H7 (cell line): ENCODE data around the gene KRT83. TPM values are rescaled to one million over a fixed set of nuclear protein-coding genes. Genes with fewer than 3 reads are reported as not detected.

Source experiments
- DNase-seq: peaks from one replicate; pipeline ENCODE4 v3.0.0; 2012
- H3K27me3 ChIP-seq: 2 replicates; pipeline ENCODE4 v1.6.0; 2011; ENCODE audit warnings: mild to moderate bottlenecking, low read length; ENCODE audit not compliant: control insufficient read depth, insufficient read depth
- H3K36me3 ChIP-seq: replicated peaks from 2 replicates; pipeline ENCODE4 v1.5.1; 2011; ENCODE audit warnings: low read length; ENCODE audit not compliant: control insufficient read depth, insufficient read depth
- H3K4me3 ChIP-seq: 2 replicates; pipeline ENCODE4 v1.5.1; 2011; ENCODE audit warnings: low read depth, mild to moderate bottlenecking, control low read depth, low read length, moderate library complexity; ENCODE audit not compliant: insufficient read depth
- total RNA-seq: library from RNA; depleted of rRNA; stranded (reverse); fragments of >200 nt; shearing (Covaris generic); gene quantifications from 2 replicates; pipeline ENCODE4 v1.2.3, GENCODE V29; 2014

Gene KRT83
- total RNA-seq, 1 experiment from 2014 or later: 0.10 TPM

- DNase-seq: no peak
These were observed 37.6 kb upstream of the KRT83 start for GRCh38 chr12:52358575-52359350.

GRCh38 chr12:52356762-52357580 is 35.8 kb upstream of the KRT83 start:
- Histone ChIP-seq H3K4me3 (no peak overlapping the region), H3K36me3 (no peaks in the 10 kb centered on the region), H3K27me3 (no peaks in the 10 kb centered on the region)
- no peak for DNase-seq

More at GRCh38 chr12:52358575-52359350, 37.6 kb upstream of the KRT83 start:
- Histone ChIP-seq H3K4me3 (no peak overlapping the region), H3K36me3 (no peaks in the 10 kb centered on the region), H3K27me3 (no peaks in the 10 kb centered on the region)

GRCh38 chr12:52356031-52356761 is 35.0 kb upstream of the KRT83 start:
- no peak for DNase-seq
- no peak overlapping the region for H3K4me3 ChIP-seq
- no peaks in the 10 kb centered on the region for H3K36me3 ChIP-seq
- H3K27me3 ChIP-seq: no peaks in the 10 kb centered on the region

- Histone ChIP-seq H3K4me3 (no peak overlapping the region), H3K36me3 (no peaks in the 10 kb centered on the region), H3K27me3 (no peaks in the 10 kb centered on the region)
- no peak for DNase-seq
These were observed 34.0 kb upstream of the KRT83 start for GRCh38 chr12:52355176-52355575.

- Histone ChIP-seq H3K4me3 (no peak overlapping the region), H3K27me3 (no peaks in the 10 kb centered on the region), H3K36me3 (no peaks in the 10 kb centered on the region)
- DNase-seq: no peak
These were observed 33.0 kb upstream of the KRT83 start for GRCh38 chr12:52354200-52354599.

- no peak for DNase-seq
- no peak overlapping the region for H3K4me3 ChIP-seq
- H3K36me3 ChIP-seq: no peaks in the 10 kb centered on the region
- no peaks in the 10 kb centered on the region for H3K27me3 ChIP-seq
These were observed 32.6 kb upstream of the KRT83 start for GRCh38 chr12:52353766-52354165.

GRCh38 chr12:52352951-52353350 is 31.8 kb upstream of the KRT83 start:
- Histone ChIP-seq H3K36me3 (no peaks in the 10 kb centered on the region), H3K4me3 (no peak overlapping the region), H3K27me3 (no peaks in the 10 kb centered on the region)
- DNase-seq: no peak

- Histone ChIP-seq H3K4me3 (no peak overlapping the region), H3K36me3 (no peaks in the 10 kb centered on the region), H3K27me3 (no peaks in the 10 kb centered on the region)
- no peak for DNase-seq
These were observed 30.2 kb upstream of the KRT83 start for GRCh38 chr12:52351196-52352059.

GRCh38 chr12:52350786-52351185 is 29.6 kb upstream of the KRT83 start:
- Histone ChIP-seq H3K27me3 (no peaks in the 10 kb centered on the region), H3K36me3 (no peaks in the 10 kb centered on the region), H3K4me3 (no peak overlapping the region)
- no peak for DNase-seq

GRCh38 chr12:52350021-52350620 is 28.9 kb upstream of the KRT83 start:
- Histone ChIP-seq H3K4me3 (no peak overlapping the region), H3K36me3 (no peaks in the 10 kb centered on the region), H3K27me3 (no peaks in the 10 kb centered on the region)
- no peak for DNase-seq

GRCh38 chr12:52349196-52349595 is 28.0 kb upstream of the KRT83 start:
- no peak overlapping the region for H3K4me3 ChIP-seq
- H3K27me3 ChIP-seq: no peaks in the 10 kb centered on the region
- DNase-seq: no peak
- H3K36me3 ChIP-seq: no peaks in the 10 kb centered on the region

GRCh38 chr12:52347551-52348510 is 26.6 kb upstream of the KRT83 start:
- H3K4me3 ChIP-seq: no peak overlapping the region
- DNase-seq: no peak
- no peaks in the 10 kb centered on the region for H3K36me3 ChIP-seq
- H3K27me3 ChIP-seq: no peaks in the 10 kb centered on the region

- H3K36me3 ChIP-seq: no peaks in the 10 kb centered on the region
- DNase-seq: no peak
These were observed 25.8 kb upstream of the KRT83 start for GRCh38 chr12:52347016-52347415.

More at GRCh38 chr12:52347016-52347415, 25.8 kb upstream of the KRT83 start:
- Histone ChIP-seq H3K27me3 (no peaks in the 10 kb centered on the region), H3K4me3 (no peak overlapping the region)
